HL-60 (cell line): ENCODE measurements around the gene SEC22B.
"Not testable (repeated sequence)": the region's sequence is repeated elsewhere in the genome, so short reads cannot be mapped to it uniquely, and the experiment has no call there.

Experiments used
- CTCF ChIP-seq: IDR thresholded peaks from one replicate; pipeline ENCODE4 v1.5.1; 2011; ENCODE audit warnings: low read length, control low read depth, inconsistent platforms; ENCODE audit not compliant: insufficient read depth
- POLR2AphosphoS5 ChIP-seq: IDR thresholded peaks from 2 replicates; pipeline ENCODE4 v1.6.1; 2012; ENCODE audit warnings: low read depth

GRCh38 chr1:120132406-120132763 is 43.9 kb downstream of the SEC22B start:
- not testable (repeated sequence) for TF ChIP-seq CTCF, POLR2AphosphoS5
